Keratinocyte (primary cell): Measurements from ENCODE around the gene EPB41L4B. TPM values are rescaled to one million over a fixed set of nuclear protein-coding genes. Genes with fewer than 3 reads are reported as not detected.

ENCODE experiments used
- DNase-seq: peaks from one replicate; pipeline ENCODE4 v3.0.0-alpha.2; 2011; ENCODE audit warnings: low read depth, missing footprints, low spot score
- FAIRE-seq: peaks from 2 replicates; lab custom pipeline; 2011; peaks lifted over from hg19 to GRCh38; lab: Jason Lieb, UNC
- H2AFZ ChIP-seq: 2 replicates; pipeline ENCODE4 v1.6.0; 2012; ENCODE audit warnings: low read length, control low read depth, inconsistent platforms; ENCODE audit not compliant: control insufficient read depth
- H3K27ac ChIP-seq: 2 replicates; pipeline ENCODE4 v1.5.1; 2011; ENCODE audit warnings: low read length; ENCODE audit not compliant: control insufficient read depth, insufficient read depth
- H3K27me3 ChIP-seq: 3 replicates; pipeline ENCODE4 v1.6.0; 2011; ENCODE audit warnings: low read length; ENCODE audit not compliant: control insufficient read depth, insufficient read depth; ENCODE audit errors: extremely low read depth
- H3K36me3 ChIP-seq, 2 experiments: 2 replicates in 1 of 2; 3 replicates in 1 of 2; pipeline ENCODE4 v1.5.1; 2011; ENCODE audit warnings: low read length in 2 of 2, mild to moderate bottlenecking in 1 of 2; ENCODE audit not compliant: control insufficient read depth in 2 of 2, insufficient read depth in 2 of 2; ENCODE audit errors: extremely low read depth in 1 of 2
- H3K4me1 ChIP-seq: 3 replicates; pipeline ENCODE4 v1.5.1; 2011; ENCODE audit warnings: low read length; ENCODE audit not compliant: control insufficient read depth, insufficient read depth; ENCODE audit errors: extremely low read depth
- H3K4me2 ChIP-seq: 3 replicates; pipeline ENCODE4 v1.6.0; 2011; ENCODE audit warnings: low read depth, low read length; ENCODE audit not compliant: control insufficient read depth, insufficient read depth; ENCODE audit errors: extremely low read depth
- H3K4me3 ChIP-seq, 3 experiments: fragments of 200-600 bp in 1 of 3; sonication (generic) in 1 of 3; 2 replicates in 2 of 3; 3 replicates in 1 of 3; pipeline ENCODE4 v1.5.1; 2011 to 2016; ENCODE audit warnings: low read length in 3 of 3, mild to moderate bottlenecking in 3 of 3, control low read depth in 2 of 3, inconsistent platforms in 1 of 3, low read depth in 1 of 3, mixed read lengths in 1 of 3, mixed run types in 1 of 3, moderate library complexity in 1 of 3; ENCODE audit not compliant: control insufficient read depth in 2 of 3, insufficient read depth in 2 of 3; ENCODE audit errors: extremely low read depth in 1 of 3
- H3K79me2 ChIP-seq: 2 replicates; pipeline ENCODE4 v1.6.0; 2012; ENCODE audit warnings: low read length; ENCODE audit not compliant: control insufficient read depth, insufficient read depth
- H3K9ac ChIP-seq: 3 replicates; pipeline ENCODE4 v1.6.0; 2011; ENCODE audit warnings: low read length; ENCODE audit not compliant: control insufficient read depth, insufficient read depth; ENCODE audit errors: extremely low read depth
- H3K9me1 ChIP-seq: 3 replicates; pipeline ENCODE4 v1.6.0; 2011; ENCODE audit warnings: low read length; ENCODE audit not compliant: control insufficient read depth, insufficient read depth; ENCODE audit errors: extremely low read depth
- H3K9me3 ChIP-seq: 2 replicates; pipeline ENCODE4 v1.5.1; 2012; ENCODE audit warnings: low read depth, low read length; ENCODE audit not compliant: control insufficient read depth
- H4K20me1 ChIP-seq: 3 replicates; pipeline ENCODE4 v1.6.0; 2011; ENCODE audit warnings: low read length; ENCODE audit not compliant: control insufficient read depth, insufficient read depth; ENCODE audit errors: extremely low read depth
- CTCF ChIP-seq, 3 experiments: IDR thresholded peaks in 1 of 3; conservative IDR thresholded peaks in 1 of 3; optimal IDR thresholded peaks in 1 of 3; 2 replicates in 2 of 3; 3 replicates in 1 of 3; pipeline versions ENCODE3 to v1.5.1; 2011; ENCODE audit warnings: low read length in 3 of 3, mild to moderate bottlenecking in 3 of 3, moderate library complexity in 2 of 3, control low read depth in 1 of 3, inconsistent platforms in 1 of 3; ENCODE audit not compliant: insufficient read depth in 2 of 3; ENCODE audit errors: extremely low read depth in 1 of 3
- EZH2 ChIP-seq: IDR thresholded peaks from one replicate; pipeline ENCODE4 v1.6.1; 2012; ENCODE audit warnings: inconsistent platforms, mild to moderate bottlenecking, low read length, moderate library complexity
- dilution Hi-C: fragments of 300-500 bp; cut with MboI; formaldehyde crosslinking; loops from one replicate; pipeline ENCODE4 v1.7.0; 2020; ENCODE audit warnings: low sequenced_read_pairs; ENCODE audit not compliant: extremely low pct_ligation_motif_present
- polyA plus RNA-seq, 5 experiments: library from polyadenylated mRNA; depleted of rRNA in 3 of 5; stranded (reverse) in 3 of 5; stranded (forward) in 1 of 5; unstranded in 1 of 5; fragments of >200 nt; gene quantifications; 1 replicate in 1 of 5; 2 replicates in 3 of 5; 3 replicates in 1 of 5; pipeline versions ENCODE4 v1.2.1 to v1.2.3, GENCODE V29; 2011 to 2012; ENCODE audit warnings: missing spikeins in 2 of 5, low read depth in 1 of 5, low replicate concordance in 1 of 5

EPB41L4B gene
- polyA plus RNA-seq, 1 donor (not counting 4 experiments of a cell fraction or from before 2014, with no cell fraction given) = 13.7 TPM

- Histone ChIP-seq H4K20me1 (peaks cover 2% of the 10 kb centered on the region), H3K9me3 (peaks cover 1% of the 10 kb centered on the region), H3K27ac (no peak overlapping the region), H3K79me2 (no peaks in the 10 kb centered on the region), H3K9me1 (no peaks in the 10 kb centered on the region), H3K4me2 (no peak overlapping the region), H2AFZ (no peak overlapping the region), H3K36me3 (peaks cover 0 to 6% of the 10 kb centered on the region in 2 experiments), H3K4me3 (no peak overlapping the region), H3K9ac (no peak overlapping the region), H3K4me1 (peaks cover 2% of the 10 kb centered on the region), H3K27me3 (no peaks in the 10 kb centered on the region)
- TF ChIP-seq EZH2 = no peak
- no peak for TF ChIP-seq CTCF (optimal IDR thresholded peaks at IDR 0.05 in 1 of 3, IDR thresholded peaks at IDR 0.05 in 1 of 3, conservative IDR thresholded peaks at IDR 0.05 in 1 of 3; ENCODE audit: extremely low read depth in 1 of 3, insufficient read depth in 2 of 3, low read length in 3 of 3)
- DNase-seq (no peak), FAIRE-seq (no peak)
- dilution Hi-C loops = no loop called here
Measured at GRCh38 chr9:109272045-109272444, 48.8 kb downstream of the EPB41L4B start.

GRCh38 chr9:109270971-109271925 is 49.6 kb downstream of the EPB41L4B start:
- dilution Hi-C loops = no loop called here
- Histone ChIP-seq H3K4me3 (no peak overlapping the region), H3K4me2 (no peak overlapping the region), H3K27ac (no peak overlapping the region), H3K79me2 (no peaks in the 10 kb centered on the region), H4K20me1 (peaks cover 2% of the 10 kb centered on the region), H2AFZ (no peak overlapping the region), H3K27me3 (no peaks in the 10 kb centered on the region), H3K36me3 (peaks cover 0 to 6% of the 10 kb centered on the region in 2 experiments), H3K9me3 (peaks cover 1% of the 10 kb centered on the region), H3K9ac (no peak overlapping the region), H3K9me1 (no peaks in the 10 kb centered on the region), H3K4me1 (no peaks in the 10 kb centered on the region)
- DNase-seq (no peak), FAIRE-seq (no peak)
- TF ChIP-seq EZH2 (no peak), CTCF (optimal IDR thresholded peaks at IDR 0.05 in 1 of 3, IDR thresholded peaks at IDR 0.05 in 1 of 3, conservative IDR thresholded peaks at IDR 0.05 in 1 of 3; ENCODE audit: extremely low read depth in 1 of 3, insufficient read depth in 2 of 3, low read length in 3 of 3) (no peak)
